OCI-LY7 (cell line): Measurements from ENCODE around the gene CDH1. TPM values are rescaled to one million over a fixed set of nuclear protein-coding genes. Genes with fewer than 3 reads are reported as not detected.
A peak's percentile ranks its signal among the peaks of the same experiment; 100 is the strongest.

Experiments used
- BruUV-seq: library from RNA; stranded (reverse); fragments of 400-500 nt; replicated peaks from 2 replicates; lab custom pipeline; 2021; lab: Mats Ljungman, UMichigan
- CTCF ChIA-PET: fragments of 300-600 bp; sonication (Branson Sonifier 250); formaldehyde crosslinking; loops from one replicate; lab custom pipeline; 2022; ENCODE audit warnings: antibody characterized with exemption; ENCODE audit not compliant: unreplicated experiment; lab: Charles Lee
- POLR2A ChIA-PET: fragments of 300-600 bp; sonication (Branson Sonifier 250); formaldehyde crosslinking; loops from one replicate; lab custom pipeline; 2022; ENCODE audit warnings: antibody characterized with exemption; lab: Charles Lee
- DNase-seq: peaks from one replicate; pipeline ENCODE4 v3.0.0-alpha.2; 2015; ENCODE audit warnings: low spot score
- H2AFZ ChIP-seq: fragments of 200-600 bp; sonication (generic), shearing (Covaris generic); 2 replicates; pipeline ENCODE4 v1.6.1; 2014; ENCODE audit warnings: mild to moderate bottlenecking, antibody characterized with exemption, low read length, moderate library complexity
- H3K27ac ChIP-seq: fragments of 200-600 bp; sonication (generic); 2 replicates; pipeline ENCODE4 v1.5.1; 2014; ENCODE audit warnings: mixed run types, low read depth, mild to moderate bottlenecking, moderate library complexity, low read length, inconsistent platforms; ENCODE audit not compliant: poor library complexity, severe bottlenecking
- H3K36me3 ChIP-seq: fragments of 200-600 bp; sonication (generic); 2 replicates; pipeline ENCODE4 v1.6.1; 2014; ENCODE audit warnings: mild to moderate bottlenecking, antibody characterized with exemption, low read length, moderate library complexity, mixed read lengths; ENCODE audit not compliant: insufficient read depth
- H3K4me1 ChIP-seq: fragments of 200-600 bp; sonication (generic); 2 replicates; pipeline ENCODE4 v1.5.1; 2014; ENCODE audit warnings: mild to moderate bottlenecking, low read length; ENCODE audit not compliant: insufficient read depth, poor library complexity, severe bottlenecking
- H3K4me2 ChIP-seq: fragments of 200-600 bp; sonication (generic); 2 replicates; pipeline ENCODE4 v1.6.1; 2014; ENCODE audit warnings: mild to moderate bottlenecking, low read length
- H3K4me3 ChIP-seq: fragments of 200-600 bp; sonication (generic); 2 replicates; pipeline ENCODE4 v1.5.1; 2014; ENCODE audit warnings: mild to moderate bottlenecking, low read depth, low read length; ENCODE audit not compliant: poor library complexity, severe bottlenecking
- H3K79me2 ChIP-seq: fragments of 200-600 bp; sonication (generic); 2 replicates; pipeline ENCODE4 v1.6.1; 2016; ENCODE audit warnings: low read depth, mild to moderate bottlenecking, low read length, moderate library complexity, mixed read lengths; ENCODE audit not compliant: insufficient read depth
- H3K9me2 ChIP-seq: fragments of 200-600 bp; sonication (generic); 2 replicates; pipeline ENCODE4 v1.6.1; 2016; ENCODE audit warnings: mild to moderate bottlenecking, low read length, mixed read lengths; ENCODE audit not compliant: insufficient read depth
- H3K9me3 ChIP-seq: fragments of 200-600 bp; sonication (generic); 2 replicates; pipeline ENCODE4 v1.6.1; 2014; ENCODE audit warnings: mild to moderate bottlenecking, mixed run types, low read length, mixed read lengths
- H4K20me1 ChIP-seq: fragments of 200-600 bp; sonication (generic); 2 replicates; pipeline ENCODE4 v1.6.1; 2014; ENCODE audit warnings: mild to moderate bottlenecking, antibody characterized with exemption, low read length, moderate library complexity, mixed read lengths; ENCODE audit not compliant: insufficient read depth
- EZH2phosphoT487 ChIP-seq: fragments of 200-600 bp; sonication (generic); IDR thresholded peaks from 2 replicates; pipeline ENCODE4 v1.6.1; 2018; ENCODE audit warnings: low read depth, borderline replicate concordance, mild to moderate bottlenecking, mixed run types, antibody characterized with exemption, low read length, moderate library complexity, mixed read lengths
- intact Hi-C: fragments of 100-400 bp; cut with micrococcal nuclease; formaldehyde crosslinking; loops from one replicate; pipeline ENCODE4 v1.10.0; 2022; ENCODE audit not compliant: unreplicated experiment
- total RNA-seq, 2 experiments: library from RNA; depleted of rRNA in 1 of 2; stranded (reverse); fragments of >200 nt in 1 of 2; shearing (Covaris generic) in 1 of 2; gene quantifications; 2 replicates each; pipeline ENCODE4 v1.2.3, GENCODE V29; 2014 to 2022
- TF ChIP-seq, protein P1 (sequence below): fragments of 200-600 bp; sonication (generic); conservative IDR thresholded peaks from 2 replicates; pipeline ENCODE4 v1.5.1; 2014; ENCODE audit warnings: mild to moderate bottlenecking, antibody characterized with exemption, low read length, moderate library complexity, mixed read lengths

CDH1 gene
- total RNA-seq, 2 experiments from 2014 or later = not detected

DNA sequence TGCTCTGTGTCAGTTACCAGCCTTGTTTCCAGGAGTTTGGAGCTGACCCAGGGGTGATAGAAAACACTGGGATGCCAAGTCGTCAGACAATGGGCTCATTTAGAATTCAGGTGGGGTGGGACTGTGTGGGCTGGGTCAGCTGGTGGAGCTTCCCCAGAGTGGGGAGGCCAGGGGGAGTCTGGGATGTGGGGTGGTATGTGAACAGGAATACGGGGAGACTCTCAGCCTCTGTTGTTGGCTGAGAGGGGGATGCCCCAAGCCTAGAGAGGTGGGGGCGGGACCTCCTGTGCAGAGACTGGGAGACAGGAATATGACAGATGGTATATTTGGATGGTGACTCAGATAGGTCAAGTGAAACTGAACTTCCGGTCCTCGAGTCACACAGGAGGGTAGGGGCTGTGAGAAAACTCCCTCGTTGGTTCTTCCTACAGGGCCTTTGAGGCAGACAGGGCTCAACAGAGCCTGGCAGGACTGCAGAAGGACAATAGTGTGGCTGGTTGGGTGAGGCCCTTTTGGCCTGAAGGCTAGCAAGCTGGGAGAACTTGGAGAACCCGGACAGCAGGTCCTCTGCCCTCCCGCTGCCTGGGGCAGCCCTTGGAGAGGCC is 23.7 kb downstream of the CDH1 start:
- Histone ChIP-seq H4K20me1 (no peaks in the 10 kb centered on the region), H3K79me2 (no peaks in the 10 kb centered on the region), H3K4me1 (peaks cover 23% of the 10 kb centered on the region), H3K36me3 (no peaks in the 10 kb centered on the region), H3K4me3 (no peak overlapping the region), H3K9me3 (no peaks in the 10 kb centered on the region), H3K4me2 (no peak overlapping the region), H3K9me2 (no peaks in the 10 kb centered on the region), H2AFZ (no peak overlapping the region), H3K27ac (no peak overlapping the region)
- intact Hi-C loops = no loop called here
- ChIA-PET CTCF (no interaction called here), POLR2A (no interaction called here)
- no TSS peak for BruUV-seq
- no peak for TF ChIP-seq EZH2phosphoT487
- TF ChIP-seq, protein P1, sequence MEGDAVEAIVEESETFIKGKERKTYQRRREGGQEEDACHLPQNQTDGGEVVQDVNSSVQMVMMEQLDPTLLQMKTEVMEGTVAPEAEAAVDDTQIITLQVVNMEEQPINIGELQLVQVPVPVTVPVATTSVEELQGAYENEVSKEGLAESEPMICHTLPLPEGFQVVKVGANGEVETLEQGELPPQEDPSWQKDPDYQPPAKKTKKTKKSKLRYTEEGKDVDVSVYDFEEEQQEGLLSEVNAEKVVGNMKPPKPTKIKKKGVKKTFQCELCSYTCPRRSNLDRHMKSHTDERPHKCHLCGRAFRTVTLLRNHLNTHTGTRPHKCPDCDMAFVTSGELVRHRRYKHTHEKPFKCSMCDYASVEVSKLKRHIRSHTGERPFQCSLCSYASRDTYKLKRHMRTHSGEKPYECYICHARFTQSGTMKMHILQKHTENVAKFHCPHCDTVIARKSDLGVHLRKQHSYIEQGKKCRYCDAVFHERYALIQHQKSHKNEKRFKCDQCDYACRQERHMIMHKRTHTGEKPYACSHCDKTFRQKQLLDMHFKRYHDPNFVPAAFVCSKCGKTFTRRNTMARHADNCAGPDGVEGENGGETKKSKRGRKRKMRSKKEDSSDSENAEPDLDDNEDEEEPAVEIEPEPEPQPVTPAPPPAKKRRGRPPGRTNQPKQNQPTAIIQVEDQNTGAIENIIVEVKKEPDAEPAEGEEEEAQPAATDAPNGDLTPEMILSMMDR = no peak
- peak; percentile 16 for DNase-seq

- BruUV-seq = no TSS peak
- no peak for DNase-seq
- TF ChIP-seq, protein P1 = no peak
- no peak for TF ChIP-seq EZH2phosphoT487
- peaks cover 6% of the 10 kb centered on the region for H3K4me1 ChIP-seq
- H3K27ac ChIP-seq = no peak overlapping the region
- ChIA-PET POLR2A (no interaction called here), CTCF (no interaction called here)
- no peaks in the 10 kb centered on the region for H3K9me2 ChIP-seq
- no peaks in the 10 kb centered on the region for H4K20me1 ChIP-seq
- H3K4me2 ChIP-seq = no peak overlapping the region
- H3K4me3 ChIP-seq = no peak overlapping the region
- H2AFZ ChIP-seq = no peak overlapping the region
- intact Hi-C loops = no loop called here
- H3K9me3 ChIP-seq = no peaks in the 10 kb centered on the region
- H3K36me3 ChIP-seq = no peaks in the 10 kb centered on the region
- no peaks in the 10 kb centered on the region for H3K79me2 ChIP-seq
These were observed 26.1 kb downstream of the CDH1 start for GRCh38 chr16:68762996-68763756.

DNA sequence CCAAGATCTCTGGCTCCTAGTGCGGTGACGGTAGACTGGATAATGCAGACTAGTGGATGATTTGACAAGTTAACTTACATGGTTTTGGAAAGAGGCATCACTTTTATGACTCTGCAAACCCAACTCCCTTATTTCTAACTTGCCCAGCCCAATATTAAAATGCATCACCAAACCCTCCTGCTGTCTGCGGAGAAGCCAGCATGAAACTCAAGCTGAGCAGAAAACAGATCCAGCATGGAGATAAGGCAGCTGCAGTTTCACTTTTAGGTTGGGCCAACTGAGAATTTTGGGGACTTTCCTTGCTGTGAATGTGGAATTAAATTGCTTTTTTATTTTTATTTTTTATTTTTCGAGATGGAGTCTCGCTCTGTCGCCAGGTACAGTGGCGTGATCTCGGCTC is 27.8 kb downstream of the CDH1 start:
- H3K27ac ChIP-seq = no peak overlapping the region
- TF ChIP-seq, protein P1 = no peak
- TF ChIP-seq EZH2phosphoT487 = no peak
- CTCF ChIA-PET = no interaction called here

More for the DNA sequence above, 27.8 kb downstream of the CDH1 start:
- BruUV-seq = no TSS peak
- H3K9me3 ChIP-seq = no peaks in the 10 kb centered on the region
- intact Hi-C loops = no loop called here
- H3K79me2 ChIP-seq = no peaks in the 10 kb centered on the region
- POLR2A ChIA-PET = no interaction called here
- no peak overlapping the region for H3K4me3 ChIP-seq
- no peak overlapping the region for H2AFZ ChIP-seq
- no peaks in the 10 kb centered on the region for H4K20me1 ChIP-seq
- no peaks in the 10 kb centered on the region for H3K9me2 ChIP-seq
- no peak overlapping the region for H3K4me2 ChIP-seq
- H3K36me3 ChIP-seq = no peaks in the 10 kb centered on the region
- peaks cover 6% of the 10 kb centered on the region for H3K4me1 ChIP-seq
- no peak for DNase-seq
